OCI-LY3 (cell line): Measurements from ENCODE around the gene RPL15.
A peak's percentile ranks its signal among the peaks of the same experiment; 100 is the strongest.

Experiments
- EZH2phosphoT487 ChIP-seq: fragments of 200-600 bp; shearing (Covaris generic); IDR thresholded peaks from 2 replicates; pipeline ENCODE4 v1.6.1; 2018; ENCODE audit warnings: antibody characterized with exemption, mixed run types, low read depth
- TF ChIP-seq, protein P1 (sequence below): fragments of 200-600, 300-600 bp; sonication (generic); IDR thresholded peaks from 2 replicates; pipeline ENCODE4 v1.5.1; 2014; ENCODE audit warnings: antibody characterized with exemption, low read length, low read depth

DNA sequence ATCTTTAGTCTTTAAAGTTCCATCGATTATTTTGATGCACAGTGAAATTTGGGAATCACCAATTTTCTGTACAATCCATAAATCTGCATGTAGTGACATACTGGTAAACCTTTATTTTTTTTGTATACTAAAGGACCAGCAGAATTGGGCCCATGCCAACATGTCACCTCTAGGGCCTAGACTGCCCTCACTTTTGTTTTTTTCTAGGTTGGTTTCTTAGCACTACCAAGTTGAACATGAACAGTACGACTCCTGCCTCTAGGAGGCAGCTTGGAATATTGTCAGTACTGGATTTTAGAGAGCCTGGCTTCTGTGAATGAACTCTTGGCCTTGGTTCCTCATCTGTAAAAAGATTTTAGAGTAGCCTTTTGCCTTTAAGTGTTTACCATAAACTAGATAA is 32.5 kb upstream of the RPL15 start:
- TF ChIP-seq, protein P1, sequence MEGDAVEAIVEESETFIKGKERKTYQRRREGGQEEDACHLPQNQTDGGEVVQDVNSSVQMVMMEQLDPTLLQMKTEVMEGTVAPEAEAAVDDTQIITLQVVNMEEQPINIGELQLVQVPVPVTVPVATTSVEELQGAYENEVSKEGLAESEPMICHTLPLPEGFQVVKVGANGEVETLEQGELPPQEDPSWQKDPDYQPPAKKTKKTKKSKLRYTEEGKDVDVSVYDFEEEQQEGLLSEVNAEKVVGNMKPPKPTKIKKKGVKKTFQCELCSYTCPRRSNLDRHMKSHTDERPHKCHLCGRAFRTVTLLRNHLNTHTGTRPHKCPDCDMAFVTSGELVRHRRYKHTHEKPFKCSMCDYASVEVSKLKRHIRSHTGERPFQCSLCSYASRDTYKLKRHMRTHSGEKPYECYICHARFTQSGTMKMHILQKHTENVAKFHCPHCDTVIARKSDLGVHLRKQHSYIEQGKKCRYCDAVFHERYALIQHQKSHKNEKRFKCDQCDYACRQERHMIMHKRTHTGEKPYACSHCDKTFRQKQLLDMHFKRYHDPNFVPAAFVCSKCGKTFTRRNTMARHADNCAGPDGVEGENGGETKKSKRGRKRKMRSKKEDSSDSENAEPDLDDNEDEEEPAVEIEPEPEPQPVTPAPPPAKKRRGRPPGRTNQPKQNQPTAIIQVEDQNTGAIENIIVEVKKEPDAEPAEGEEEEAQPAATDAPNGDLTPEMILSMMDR = peak; percentile 17; the same call in 1 of the 2 replicates
- TF ChIP-seq EZH2phosphoT487 = no peak
